Fibroblast of lung (primary cell): ENCODE results near the gene B4GAT1.

Experiments
- EZH2 ChIP-seq: IDR thresholded peaks from 2 replicates; pipeline ENCODE4 v1.5.1; 2012; ENCODE audit warnings: low read length, control low read depth, mild to moderate bottlenecking; ENCODE audit errors: missing control alignments
- TF ChIP-seq, protein P1 (sequence below), 2 donors: IDR thresholded peaks in 1 of 2; conservative IDR thresholded peaks in 1 of 2; 1 replicate in 1 of 2; 2 replicates in 1 of 2; pipeline ENCODE4 v1.5.1; 2011 to 2012; ENCODE audit warnings: low read length in 2 of 2, control low read depth in 1 of 2, inconsistent platforms in 1 of 2, low read depth in 1 of 2, mild to moderate bottlenecking in 1 of 2

DNA sequence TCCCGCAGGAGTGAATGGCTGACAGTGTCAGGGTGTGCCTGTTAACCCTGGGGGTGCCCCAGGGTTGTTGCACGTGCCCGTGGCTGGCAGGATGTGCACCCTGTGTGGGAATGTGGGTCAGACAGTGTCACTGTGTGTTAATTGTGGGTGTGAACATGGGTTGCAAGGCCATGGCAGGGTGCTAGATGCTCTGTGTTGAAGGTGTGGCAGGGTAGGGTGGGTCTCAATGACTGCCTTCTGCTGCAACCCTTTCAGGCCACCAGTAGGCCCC lies 19.5 kb downstream of the B4GAT1 start:
- TF ChIP-seq, protein P1, sequence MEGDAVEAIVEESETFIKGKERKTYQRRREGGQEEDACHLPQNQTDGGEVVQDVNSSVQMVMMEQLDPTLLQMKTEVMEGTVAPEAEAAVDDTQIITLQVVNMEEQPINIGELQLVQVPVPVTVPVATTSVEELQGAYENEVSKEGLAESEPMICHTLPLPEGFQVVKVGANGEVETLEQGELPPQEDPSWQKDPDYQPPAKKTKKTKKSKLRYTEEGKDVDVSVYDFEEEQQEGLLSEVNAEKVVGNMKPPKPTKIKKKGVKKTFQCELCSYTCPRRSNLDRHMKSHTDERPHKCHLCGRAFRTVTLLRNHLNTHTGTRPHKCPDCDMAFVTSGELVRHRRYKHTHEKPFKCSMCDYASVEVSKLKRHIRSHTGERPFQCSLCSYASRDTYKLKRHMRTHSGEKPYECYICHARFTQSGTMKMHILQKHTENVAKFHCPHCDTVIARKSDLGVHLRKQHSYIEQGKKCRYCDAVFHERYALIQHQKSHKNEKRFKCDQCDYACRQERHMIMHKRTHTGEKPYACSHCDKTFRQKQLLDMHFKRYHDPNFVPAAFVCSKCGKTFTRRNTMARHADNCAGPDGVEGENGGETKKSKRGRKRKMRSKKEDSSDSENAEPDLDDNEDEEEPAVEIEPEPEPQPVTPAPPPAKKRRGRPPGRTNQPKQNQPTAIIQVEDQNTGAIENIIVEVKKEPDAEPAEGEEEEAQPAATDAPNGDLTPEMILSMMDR (conservative IDR thresholded peaks at IDR 0.05 in 1 of 2, IDR thresholded peaks at IDR 0.05 in 1 of 2; ENCODE audit: low read depth in 1 of 2, low read length in 2 of 2), result no peak
- TF ChIP-seq EZH2, result no peak
